Cardiac muscle cell (in vitro differentiated cells and primary cell): Measurements from ENCODE around the gene KHK. TPM values are rescaled to one million over a fixed set of nuclear protein-coding genes. Genes with fewer than 3 reads are reported as not detected.

Experiments used
- DNase-seq, 2 donors: peaks; one replicate each; pipeline versions ENCODE4 v3.0.0 to v3.0.0-alpha.2; 2010 to 2017; ENCODE audit warnings: low read depth in 1 of 2, low spot score in 1 of 2
- H3K27ac ChIP-seq: fragments of 200-600 bp; sonication (generic); 2 replicates; pipeline ENCODE4 v1.5.1; 2016
- H3K27me3 ChIP-seq: fragments of 200-600 bp; sonication (generic); 2 replicates; pipeline ENCODE4 v1.6.0; 2016; ENCODE audit warnings: control low read depth
- H3K36me3 ChIP-seq: fragments of 200-600 bp; sonication (generic); 2 replicates; pipeline ENCODE4 v1.5.1; 2016; ENCODE audit warnings: control low read depth
- H3K4me1 ChIP-seq: fragments of 200-600 bp; sonication (generic); 2 replicates; pipeline ENCODE4 v1.8.1; 2017; ENCODE audit warnings: low read depth, mild to moderate bottlenecking, mixed run types
- H3K4me3 ChIP-seq: fragments of 200-600 bp; sonication (generic); 2 replicates; pipeline ENCODE4 v1.5.1; 2016; ENCODE audit warnings: mild to moderate bottlenecking
- H3K9me3 ChIP-seq: fragments of 200-600 bp; sonication (generic); 2 replicates; pipeline ENCODE4 v1.5.1; 2017; ENCODE audit warnings: low read depth, mild to moderate bottlenecking, control low read depth
- polyA plus RNA-seq: library from polyadenylated mRNA; unstranded; fragments of >200 nt; fragmentation: Nextera tagmentation; extraction: Ambion mirVana; gene quantifications from 2 replicates; pipeline ENCODE4 v1.2.1, GENCODE V29; 2016
- total RNA-seq: library from RNA; depleted of rRNA; stranded (reverse); fragments of >200 nt; gene quantifications from 2 replicates; pipeline ENCODE4 v1.2.3, GENCODE V29; 2016
- TF ChIP-seq, protein P1 (sequence below): IDR thresholded peaks from 2 replicates; pipeline ENCODE4 v1.5.1; 2012; ENCODE audit warnings: low read depth, mild to moderate bottlenecking, low read length

Gene KHK
- total and polyA plus RNA-seq, 2 experiments from 2014 or later: 9.6 to 12.9 TPM

DNA sequence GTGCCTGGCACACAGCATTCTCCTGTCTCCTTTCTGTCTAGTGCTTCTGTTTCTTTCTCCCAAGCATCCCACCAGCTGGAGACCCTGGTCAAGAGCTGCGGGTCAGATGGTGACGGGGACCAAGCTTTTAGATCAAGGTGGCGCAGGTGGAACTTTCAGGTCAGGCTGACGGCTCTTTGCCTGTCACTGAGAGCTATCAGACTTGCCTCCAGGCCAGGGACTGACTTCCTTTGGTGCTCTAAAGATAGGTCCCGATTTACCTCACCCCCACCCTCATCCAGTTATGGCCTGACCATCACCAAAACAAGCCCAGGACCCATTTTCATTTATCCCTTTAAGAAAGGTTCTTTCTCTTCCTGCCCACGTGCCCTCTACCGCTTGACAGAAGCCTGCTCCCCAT lies 9.3 kb upstream of the KHK start:
- TF ChIP-seq, protein P1, sequence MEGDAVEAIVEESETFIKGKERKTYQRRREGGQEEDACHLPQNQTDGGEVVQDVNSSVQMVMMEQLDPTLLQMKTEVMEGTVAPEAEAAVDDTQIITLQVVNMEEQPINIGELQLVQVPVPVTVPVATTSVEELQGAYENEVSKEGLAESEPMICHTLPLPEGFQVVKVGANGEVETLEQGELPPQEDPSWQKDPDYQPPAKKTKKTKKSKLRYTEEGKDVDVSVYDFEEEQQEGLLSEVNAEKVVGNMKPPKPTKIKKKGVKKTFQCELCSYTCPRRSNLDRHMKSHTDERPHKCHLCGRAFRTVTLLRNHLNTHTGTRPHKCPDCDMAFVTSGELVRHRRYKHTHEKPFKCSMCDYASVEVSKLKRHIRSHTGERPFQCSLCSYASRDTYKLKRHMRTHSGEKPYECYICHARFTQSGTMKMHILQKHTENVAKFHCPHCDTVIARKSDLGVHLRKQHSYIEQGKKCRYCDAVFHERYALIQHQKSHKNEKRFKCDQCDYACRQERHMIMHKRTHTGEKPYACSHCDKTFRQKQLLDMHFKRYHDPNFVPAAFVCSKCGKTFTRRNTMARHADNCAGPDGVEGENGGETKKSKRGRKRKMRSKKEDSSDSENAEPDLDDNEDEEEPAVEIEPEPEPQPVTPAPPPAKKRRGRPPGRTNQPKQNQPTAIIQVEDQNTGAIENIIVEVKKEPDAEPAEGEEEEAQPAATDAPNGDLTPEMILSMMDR: no peak

GRCh38 chr2:27078267-27079194 lies 8.0 kb upstream of the KHK start, which contains the start of gene EMILIN1:
Gene EMILIN1, plus strand, starts transcription at chr2:27078615. Its CDS starts 451 bp downstream, at chr2:27079066.
- Histone ChIP-seq H3K9me3 (no peaks in the 10 kb centered on the region), H3K27ac (peak within 1 kb of the TSS; percentile 68), H3K36me3 (no peaks in the 10 kb centered on the region), H3K4me3 (no peak within 1 kb of the TSS), H3K4me1 (peaks cover 24% of the 10 kb centered on the region), H3K27me3 (no peaks in the 10 kb centered on the region)
- peak; percentile 25 to 99 for DNase-seq
- TF ChIP-seq, protein P1: peak; percentile 13

More for the DNA sequence above, 9.3 kb upstream of the KHK start:
- Histone ChIP-seq H3K27ac (no peak overlapping the region), H3K4me1 (peaks cover 32% of the 10 kb centered on the region), H3K4me3 (no peak overlapping the region), H3K9me3 (no peaks in the 10 kb centered on the region), H3K27me3 (no peaks in the 10 kb centered on the region), H3K36me3 (no peaks in the 10 kb centered on the region)
- DNase-seq: no peak

DNA sequence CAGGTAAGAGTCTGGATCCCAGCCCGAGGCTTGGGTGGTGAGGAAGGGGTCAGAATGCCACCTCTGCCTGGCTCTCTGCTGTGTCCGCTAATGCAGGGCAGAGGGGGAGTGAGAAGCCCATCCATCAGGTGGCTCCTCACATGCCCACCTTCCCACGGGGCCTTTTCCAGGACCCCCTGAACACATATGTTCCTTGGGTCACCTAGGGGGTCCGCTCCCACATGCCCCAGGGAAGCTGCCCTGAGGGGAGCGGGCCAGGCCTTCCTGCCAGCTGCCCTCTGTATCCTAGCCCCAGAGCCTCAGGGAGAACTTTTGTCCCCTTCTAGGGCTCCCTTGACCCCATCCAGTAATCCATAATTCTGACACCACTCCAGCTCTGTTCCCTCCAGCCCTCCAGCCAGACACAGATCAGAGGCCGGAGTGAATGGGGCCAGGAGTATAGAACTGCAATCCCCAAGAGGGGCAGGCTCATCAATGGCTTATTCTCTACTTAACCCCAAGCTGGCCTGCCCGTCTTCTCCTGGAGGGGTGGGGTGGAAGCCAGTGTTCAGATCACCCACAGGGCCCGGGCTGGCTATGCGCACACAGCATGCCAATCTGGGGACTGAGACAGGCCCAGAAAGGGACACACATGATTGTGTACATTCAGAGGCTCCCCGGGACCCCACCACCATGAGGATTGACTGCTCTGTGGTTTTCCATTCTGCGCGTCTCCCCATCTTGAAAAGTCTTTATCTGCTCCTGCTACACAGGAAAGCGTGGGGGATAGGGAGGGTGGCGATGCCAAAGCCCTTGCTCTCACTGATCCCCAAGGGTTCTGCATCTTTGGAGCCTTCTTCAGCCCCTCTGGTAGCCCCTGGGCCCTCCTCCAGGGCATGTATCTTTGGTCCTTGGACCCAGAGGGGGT lies 7.1 kb upstream of the KHK start:
- no peak overlapping the region for H3K4me3 ChIP-seq
- TF ChIP-seq, protein P1: no peak
- H3K4me1 ChIP-seq: peaks cover 19% of the 10 kb centered on the region
- H3K36me3 ChIP-seq: no peaks in the 10 kb centered on the region
- no peaks in the 10 kb centered on the region for H3K27me3 ChIP-seq
- no peaks in the 10 kb centered on the region for H3K9me3 ChIP-seq
- DNase-seq: peak in 1 of 2 donors; percentile 22
- H3K27ac ChIP-seq: peak overlapping the region; percentile 68

DNA sequence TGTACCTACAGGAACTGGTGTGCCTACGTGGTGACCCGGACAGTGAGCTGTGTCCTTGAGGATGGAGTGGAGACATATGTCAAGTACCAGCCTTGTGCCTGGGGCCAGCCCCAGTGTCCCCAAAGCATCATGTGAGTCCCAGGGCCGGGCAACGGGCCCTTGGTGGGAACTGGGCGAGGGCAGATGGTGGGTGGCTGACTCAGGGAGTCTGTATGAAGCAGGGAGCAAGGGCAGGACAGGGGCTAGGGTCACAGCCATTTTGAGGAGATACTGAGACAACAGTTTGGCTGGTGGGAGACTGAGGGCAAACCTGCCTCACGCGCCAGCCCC lies 6.5 kb upstream of the KHK start:
- Histone ChIP-seq H3K27ac (no peak overlapping the region), H3K4me3 (no peak overlapping the region), H3K4me1 (peaks cover 19% of the 10 kb centered on the region), H3K36me3 (no peaks in the 10 kb centered on the region), H3K27me3 (no peaks in the 10 kb centered on the region), H3K9me3 (no peaks in the 10 kb centered on the region)
- TF ChIP-seq, protein P1: no peak
- no peak for DNase-seq

GRCh38 chr2:27080603-27080936 lies 6.0 kb upstream of the KHK start:
- H3K36me3 ChIP-seq: no peaks in the 10 kb centered on the region
- no peak overlapping the region for H3K4me3 ChIP-seq
- H3K27ac ChIP-seq: peak overlapping the region; percentile 68
- H3K27me3 ChIP-seq: no peaks in the 10 kb centered on the region
- no peaks in the 10 kb centered on the region for H3K9me3 ChIP-seq
- DNase-seq: no peak
- H3K4me1 ChIP-seq: peaks cover 19% of the 10 kb centered on the region
- TF ChIP-seq, protein P1: no peak
